ENCODE results near the gene DHRS7C. TPM values are rescaled to one million over a fixed set of nuclear protein-coding genes. Genes with fewer than 3 reads are reported as not detected.

Gene DHRS7C
- total and polyA plus RNA-seq, 8 donors: not detected

GRCh38 chr17:9817086-9817485 is 25.7 kb upstream of the DHRS7C start:
- H3K4me3 ChIP-seq: no peak overlapping the region
- H3K27ac ChIP-seq: no peak overlapping the region
- no peaks in the 10 kb centered on the region for H3K36me3 ChIP-seq
- H3K9me3 ChIP-seq: no peaks in the 10 kb centered on the region
- H3K4me1 ChIP-seq: no peaks in the 10 kb centered on the region
- DNase-seq: peak in 4 of 6 donors; percentile 11 to 24 (median 23)
- no peak for FAIRE-seq
- no peak for TF ChIP-seq CTCF (IDR thresholded peaks at IDR 0.05)
- peak; percentile 35 to 90 (median 76) for ATAC-seq
- 27 to 31% methylated on average over 8 of the region's 8 CpGs for WGBS, 2 donors
- intact Hi-C loops (cut with DNase I): no loop called here
- H3K27me3 ChIP-seq: no peaks in the 10 kb centered on the region

GRCh38 chr17:9816472-9816871 is 25.1 kb upstream of the DHRS7C start:
- no peak for FAIRE-seq
- no peak for DNase-seq
- intact Hi-C loops (cut with DNase I): no loop called here
- H3K4me1 ChIP-seq: no peaks in the 10 kb centered on the region
- H3K36me3 ChIP-seq: no peaks in the 10 kb centered on the region
- H3K4me3 ChIP-seq: no peak overlapping the region
- H3K9me3 ChIP-seq: no peaks in the 10 kb centered on the region
- TF ChIP-seq CTCF (IDR thresholded peaks at IDR 0.05): no peak
- no peak for ATAC-seq
- 69 to 80% methylated on average over 10 of the region's 10 CpGs for WGBS, 2 donors
- H3K27ac ChIP-seq: no peak overlapping the region
- no peaks in the 10 kb centered on the region for H3K27me3 ChIP-seq

- intact Hi-C loops (cut with DNase I): no loop called here
- H3K36me3 ChIP-seq: no peaks in the 10 kb centered on the region
- no peaks in the 10 kb centered on the region for H3K9me3 ChIP-seq
- ATAC-seq: no peak
- H3K4me3 ChIP-seq: no peak overlapping the region
- no peaks in the 10 kb centered on the region for H3K4me1 ChIP-seq
- no peak overlapping the region for H3K27ac ChIP-seq
- FAIRE-seq: no peak
- no peak for TF ChIP-seq CTCF (IDR thresholded peaks at IDR 0.05)
- no peaks in the 10 kb centered on the region for H3K27me3 ChIP-seq
- WGBS, 2 donors: 65 to 73% methylated on average over 14 of the region's 14 CpGs
- DNase-seq: no peak
Measured at GRCh38 chr17:9814337-9814945, 23.0 kb upstream of the DHRS7C start.

GRCh38 chr17:9813166-9813565 is 21.8 kb upstream of the DHRS7C start:
- WGBS, 2 donors: 50 to 51% methylated on average over 9 of the region's 9 CpGs
- intact Hi-C loops (cut with DNase I): no loop called here
- H3K27me3 ChIP-seq: no peaks in the 10 kb centered on the region
- H3K4me3 ChIP-seq: no peak overlapping the region
- DNase-seq: no peak
- H3K27ac ChIP-seq: no peak overlapping the region
- H3K9me3 ChIP-seq: no peaks in the 10 kb centered on the region
- ATAC-seq: no peak
- no peaks in the 10 kb centered on the region for H3K4me1 ChIP-seq
- no peaks in the 10 kb centered on the region for H3K36me3 ChIP-seq
- no peak for FAIRE-seq
- TF ChIP-seq CTCF (IDR thresholded peaks at IDR 0.05): no peak

GRCh38 chr17:9811537-9811936 is 20.1 kb upstream of the DHRS7C start:
- DNase-seq (no peak), ATAC-seq (no peak), FAIRE-seq (no peak)
- intact Hi-C loops (cut with DNase I): loop anchor here in 1 of 3 donors (2.0 kb wide), 1 partner anchor 19 kb away; no protein-coding TSS in a partner anchor
- H3K9me3 ChIP-seq: no peaks in the 10 kb centered on the region
- 35 to 43% methylated on average over 11 of the region's 11 CpGs for WGBS, 2 donors
- no peaks in the 10 kb centered on the region for H3K36me3 ChIP-seq
- H3K4me1 ChIP-seq: no peaks in the 10 kb centered on the region
- TF ChIP-seq CTCF (IDR thresholded peaks at IDR 0.05): no peak
- H3K4me3 ChIP-seq: no peak overlapping the region
- no peak overlapping the region for H3K27ac ChIP-seq
- H3K27me3 ChIP-seq: no peaks in the 10 kb centered on the region

Measured in pancreas (tissue), 10 donors.